ENCODE data around the gene IL17F.
"Not testable (repeated sequence)": the region's sequence is repeated elsewhere in the genome, so short reads cannot be mapped to it uniquely, and the experiment has no call there.

IL17F gene

GRCh38 chr6:52209770-52210169, 34.5 kb downstream of the IL17F start:
- TF ChIP-seq CTCF (IDR thresholded peaks at IDR 0.05; ENCODE audit: insufficient read depth, low read length, missing control alignments): no peak
- no peak for DNase-seq (ENCODE audit: low read depth, low spot score)
- no peak overlapping the region for H3K4me3 ChIP-seq (ENCODE audit: low read depth, low read length)
- POLR2A ChIA-PET: no interaction called here
- CTCF ChIA-PET: interaction anchor here (2.1 kb wide), 1 partner anchor 54 kb away, joined by 7 read pairs; no protein-coding TSS in a partner anchor

- DNase-seq (ENCODE audit: low read depth, low spot score): no peak
- POLR2A ChIA-PET: no interaction called here
- no peak overlapping the region for H3K4me3 ChIP-seq (ENCODE audit: low read depth, low read length)
- CTCF ChIA-PET: no interaction called here
- no peak for TF ChIP-seq CTCF (IDR thresholded peaks at IDR 0.05; ENCODE audit: insufficient read depth, low read length, missing control alignments)
Measured at GRCh38 chr6:52208612-52209011, 35.7 kb downstream of the IL17F start.

GRCh38 chr6:52207066-52207465, 37.2 kb downstream of the IL17F start:
- CTCF ChIA-PET: interaction anchor here (1.2 kb wide), 1 partner anchor 57 kb away, joined by 3 read pairs; no protein-coding TSS in a partner anchor
- no peak for TF ChIP-seq CTCF (IDR thresholded peaks at IDR 0.05; ENCODE audit: insufficient read depth, low read length, missing control alignments)
- POLR2A ChIA-PET: no interaction called here
- H3K4me3 ChIP-seq (ENCODE audit: low read depth, low read length): no peak overlapping the region
- no peak for DNase-seq (ENCODE audit: low read depth, low spot score)

- ChIA-PET CTCF (no interaction called here), POLR2A (no interaction called here)
- H3K4me3 ChIP-seq (ENCODE audit: low read depth, low read length): no peak overlapping the region
- TF ChIP-seq CTCF (IDR thresholded peaks at IDR 0.05; ENCODE audit: insufficient read depth, low read length, missing control alignments): no peak
- no peak for DNase-seq (ENCODE audit: low read depth, low spot score)
Measured at GRCh38 chr6:52201493-52201892, 42.8 kb downstream of the IL17F start.

GRCh38 chr6:52201046-52201445, 43.3 kb downstream of the IL17F start:
- CTCF ChIA-PET: no interaction called here
- TF ChIP-seq CTCF (IDR thresholded peaks at IDR 0.05; ENCODE audit: insufficient read depth, low read length, missing control alignments): no peak
- POLR2A ChIA-PET: no interaction called here
- DNase-seq (ENCODE audit: low read depth, low spot score): no peak
- H3K4me3 ChIP-seq (ENCODE audit: low read depth, low read length): no peak overlapping the region

- H3K4me3 ChIP-seq (ENCODE audit: low read depth, low read length); CTCF ChIA-PET; POLR2A ChIA-PET; DNase-seq (ENCODE audit: low read depth, low spot score): not testable (repeated sequence)
Measured at GRCh38 chr6:52200088-52200487, 44.2 kb downstream of the IL17F start.

- no peak for TF ChIP-seq CTCF (IDR thresholded peaks at IDR 0.05; ENCODE audit: insufficient read depth, low read length, missing control alignments)
- ChIA-PET CTCF (no interaction called here), POLR2A (no interaction called here)
- DNase-seq (ENCODE audit: low read depth, low spot score): no peak
- no peak overlapping the region for H3K4me3 ChIP-seq (ENCODE audit: low read depth, low read length)
Measured at GRCh38 chr6:52195886-52196285, 48.4 kb downstream of the IL17F start.
